ENCODE measurements around the gene VPS25. TPM values are rescaled to one million over a fixed set of nuclear protein-coding genes. Genes with fewer than 3 reads are reported as not detected.

VPS25 gene
- total RNA-seq, 1 donor = 57.2 TPM

DNA sequence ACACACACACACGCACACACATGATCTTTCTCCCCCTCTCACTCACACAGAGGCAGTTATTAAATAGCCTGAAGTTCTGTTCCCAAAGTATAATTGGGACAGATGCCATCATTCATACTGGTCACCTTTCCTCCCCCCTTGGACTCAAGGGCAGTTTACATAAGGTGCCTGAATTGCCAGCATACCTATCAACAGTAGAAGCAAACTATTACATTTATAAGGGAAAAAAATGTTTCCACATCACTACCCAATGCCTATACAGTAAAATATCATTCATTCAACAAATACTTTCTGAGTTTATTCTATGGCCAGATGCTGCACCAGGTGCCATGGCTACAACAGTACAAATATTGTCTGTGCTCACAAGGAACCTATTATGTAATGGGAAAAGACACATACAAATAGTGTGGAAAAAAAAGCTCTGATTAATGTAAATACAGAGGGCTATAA, 31.7 kb downstream of the VPS25 start:
- TF ChIP-seq, protein P1, sequence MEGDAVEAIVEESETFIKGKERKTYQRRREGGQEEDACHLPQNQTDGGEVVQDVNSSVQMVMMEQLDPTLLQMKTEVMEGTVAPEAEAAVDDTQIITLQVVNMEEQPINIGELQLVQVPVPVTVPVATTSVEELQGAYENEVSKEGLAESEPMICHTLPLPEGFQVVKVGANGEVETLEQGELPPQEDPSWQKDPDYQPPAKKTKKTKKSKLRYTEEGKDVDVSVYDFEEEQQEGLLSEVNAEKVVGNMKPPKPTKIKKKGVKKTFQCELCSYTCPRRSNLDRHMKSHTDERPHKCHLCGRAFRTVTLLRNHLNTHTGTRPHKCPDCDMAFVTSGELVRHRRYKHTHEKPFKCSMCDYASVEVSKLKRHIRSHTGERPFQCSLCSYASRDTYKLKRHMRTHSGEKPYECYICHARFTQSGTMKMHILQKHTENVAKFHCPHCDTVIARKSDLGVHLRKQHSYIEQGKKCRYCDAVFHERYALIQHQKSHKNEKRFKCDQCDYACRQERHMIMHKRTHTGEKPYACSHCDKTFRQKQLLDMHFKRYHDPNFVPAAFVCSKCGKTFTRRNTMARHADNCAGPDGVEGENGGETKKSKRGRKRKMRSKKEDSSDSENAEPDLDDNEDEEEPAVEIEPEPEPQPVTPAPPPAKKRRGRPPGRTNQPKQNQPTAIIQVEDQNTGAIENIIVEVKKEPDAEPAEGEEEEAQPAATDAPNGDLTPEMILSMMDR (IDR thresholded peaks at IDR 0.05; ENCODE audit: insufficient read depth, low read length) = no peak
- H3K4me3 ChIP-seq (ENCODE audit: low read depth, low read length) = no peak overlapping the region
- no peak for DNase-seq (ENCODE audit: low read depth)

DNA sequence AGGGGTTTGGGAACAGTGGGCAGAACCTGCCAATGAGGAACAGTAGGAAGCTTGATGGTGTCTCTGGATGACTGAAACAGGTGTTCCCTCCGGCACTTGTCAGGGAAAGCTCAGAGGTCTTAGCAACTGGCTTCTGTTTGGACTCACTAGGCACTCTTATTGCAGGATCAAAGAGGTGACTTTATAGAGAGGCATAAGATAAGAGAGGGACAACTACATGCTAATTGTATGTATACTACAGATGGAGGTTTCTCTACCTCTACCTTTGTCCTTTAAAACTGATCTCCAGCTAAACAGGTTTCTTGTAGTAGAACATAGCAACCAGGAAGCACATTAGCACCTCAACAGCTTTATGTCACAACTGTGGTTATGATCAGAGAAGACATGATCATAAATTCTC, 33.0 kb downstream of the VPS25 start:
- H3K4me3 ChIP-seq (ENCODE audit: low read depth, low read length) = no peak overlapping the region
- TF ChIP-seq, protein P1 (IDR thresholded peaks at IDR 0.05; ENCODE audit: insufficient read depth, low read length) = no peak
- DNase-seq (ENCODE audit: low read depth) = no peak

DNA sequence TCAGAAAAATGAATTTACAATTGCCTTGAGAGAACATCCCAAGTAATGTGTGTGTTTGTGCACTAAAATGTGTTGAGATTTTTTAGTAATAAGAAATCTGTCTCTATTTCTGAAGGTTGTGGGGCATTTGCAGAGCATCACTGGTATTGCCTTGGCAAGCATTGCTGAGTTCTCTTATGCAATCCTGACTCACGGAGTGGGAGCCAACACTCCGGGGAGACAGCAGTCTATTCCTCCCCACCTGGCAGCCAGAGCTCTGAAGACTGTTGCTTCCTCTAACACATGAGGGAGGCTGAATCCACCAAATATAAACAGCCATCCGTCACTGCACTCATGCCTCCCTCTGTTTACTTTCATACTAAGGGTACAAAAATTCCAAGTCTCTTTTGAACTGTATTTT, 36.0 kb downstream of the VPS25 start:
- TF ChIP-seq, protein P1 (IDR thresholded peaks at IDR 0.05; ENCODE audit: insufficient read depth, low read length) = no peak
- DNase-seq (ENCODE audit: low read depth) = peak; percentile 85

DNA sequence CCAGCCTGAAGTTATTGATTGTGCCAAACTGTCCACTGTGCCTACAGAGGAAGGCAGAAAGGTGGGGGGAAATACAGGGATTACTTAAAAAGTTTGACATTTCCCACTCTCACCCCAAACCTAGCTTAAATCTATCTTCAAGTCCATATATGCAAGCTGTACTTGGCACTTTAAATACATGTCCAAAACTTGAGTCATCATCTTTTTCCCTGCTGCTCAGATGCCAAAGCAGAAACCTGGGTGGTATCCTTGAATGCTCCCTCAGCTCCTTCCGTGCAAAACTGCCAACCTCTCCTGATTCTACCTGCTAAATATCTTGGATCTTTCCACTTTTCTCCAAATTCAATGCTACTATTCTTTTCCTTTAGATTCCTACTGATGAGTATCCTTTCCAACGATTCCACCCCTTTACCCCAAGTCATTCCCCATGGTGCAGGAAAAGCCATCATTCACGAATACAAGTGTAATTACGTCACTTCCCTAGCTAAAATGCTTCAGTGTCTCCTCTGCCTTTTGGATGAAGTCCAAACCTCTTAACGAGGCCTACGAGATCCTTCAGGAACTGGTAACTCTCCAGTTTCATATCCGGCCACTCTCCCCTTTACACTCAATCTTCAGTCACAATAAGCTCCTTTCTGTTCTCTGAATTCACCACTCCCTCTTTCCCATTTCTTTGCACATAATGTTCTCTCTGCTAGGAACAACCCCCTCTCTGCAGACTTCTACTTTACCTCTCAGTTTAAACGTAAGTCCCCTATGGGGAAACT, 41.6 kb downstream of the VPS25 start:
- no peak overlapping the region for H3K4me3 ChIP-seq (ENCODE audit: low read depth, low read length)
- TF ChIP-seq, protein P1 (IDR thresholded peaks at IDR 0.05; ENCODE audit: insufficient read depth, low read length) = no peak
- DNase-seq (ENCODE audit: low read depth) = peak; percentile 82

More for the DNA sequence above, 36.0 kb downstream of the VPS25 start:
- no peak overlapping the region for H3K4me3 ChIP-seq (ENCODE audit: low read depth, low read length)

DNA sequence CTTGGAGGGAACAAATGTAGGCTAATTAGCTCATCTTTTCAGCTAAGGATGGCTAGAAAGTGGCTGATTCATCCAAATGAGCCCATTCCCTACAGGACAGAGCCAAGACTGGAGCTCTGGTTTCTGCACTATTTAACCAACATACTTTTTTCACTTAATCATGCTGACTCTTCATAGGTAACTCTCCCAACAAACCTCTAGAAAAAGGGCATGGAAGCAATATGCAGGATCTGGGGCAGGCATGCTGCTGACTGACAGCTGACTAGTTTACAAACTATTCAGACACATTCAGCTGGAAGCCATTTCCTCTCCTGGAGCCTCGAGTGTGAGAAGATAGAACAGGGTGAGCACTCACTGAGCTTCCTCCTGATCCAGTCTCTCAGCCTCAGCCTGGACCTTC, 44.6 kb downstream of the VPS25 start:
- DNase-seq (ENCODE audit: low read depth) = no peak
- H3K4me3 ChIP-seq (ENCODE audit: low read depth, low read length) = no peak overlapping the region
- TF ChIP-seq, protein P1 (IDR thresholded peaks at IDR 0.05; ENCODE audit: insufficient read depth, low read length) = no peak

DNA sequence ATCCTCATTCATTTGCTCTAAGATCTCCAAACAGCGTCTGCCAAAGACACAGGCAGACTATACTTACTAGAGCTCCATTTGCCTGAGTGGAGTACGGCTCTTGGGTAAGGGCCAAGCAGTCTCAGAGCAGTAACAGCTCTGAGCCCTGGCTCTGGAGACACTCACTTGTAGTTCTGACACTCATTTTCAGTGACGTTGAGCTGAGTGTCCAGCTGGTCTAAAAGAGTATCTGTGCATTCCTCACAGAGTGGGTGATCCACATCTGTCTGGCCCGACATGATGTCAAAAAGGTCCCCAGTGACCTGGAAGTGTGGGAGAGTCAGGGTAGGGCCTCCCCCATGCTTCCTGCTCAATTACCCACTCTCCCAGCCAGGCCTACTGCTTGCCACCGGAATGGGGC, 45.1 kb downstream of the VPS25 start:
- H3K4me3 ChIP-seq (ENCODE audit: low read depth, low read length) = no peak overlapping the region
- no peak for DNase-seq (ENCODE audit: low read depth)
- TF ChIP-seq, protein P1 (IDR thresholded peaks at IDR 0.05; ENCODE audit: insufficient read depth, low read length) = no peak
